Erythroblast (primary cell): ENCODE measurements around the gene APLNR.

Experiments used
- GATA1 ChIP-seq: IDR thresholded peaks from 2 replicates; pipeline ENCODE4 v1.6.1; 2011; ENCODE audit warnings: low read depth, mild to moderate bottlenecking, control low read depth, low read length, moderate library complexity
- POLR2A ChIP-seq: IDR thresholded peaks from 2 replicates; pipeline ENCODE4 v1.6.1; 2011; ENCODE audit warnings: mild to moderate bottlenecking, low read length

DNA sequence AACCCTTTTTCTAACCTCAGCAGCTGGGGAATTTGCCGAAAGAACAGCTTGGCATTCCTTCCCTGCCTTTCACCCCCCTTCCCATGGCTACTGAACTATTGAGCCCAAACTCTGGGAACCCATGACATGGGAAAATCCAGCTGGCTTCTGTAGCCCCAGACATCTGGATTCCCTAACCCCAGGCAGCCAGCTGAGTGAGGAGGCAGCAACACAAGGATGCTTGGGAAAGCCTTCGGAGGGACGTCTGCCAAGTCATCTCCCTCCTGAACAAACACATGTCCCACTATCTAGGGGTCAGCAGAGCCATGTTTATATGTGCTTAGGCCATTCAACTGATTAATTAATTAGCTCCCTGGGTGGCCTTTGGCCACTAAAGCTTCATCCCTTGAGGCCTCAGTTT is 33.7 kb downstream of the APLNR start:
- TF ChIP-seq POLR2A, result no peak
- no peak for TF ChIP-seq GATA1
